HCT116 (cell line): ENCODE measurements around the gene RUBCN.

Experiments
- CTCF ChIP-seq, 3 experiments: fragments of 200-600 bp in 1 of 3; sonication (generic) in 1 of 3; IDR thresholded peaks in 2 of 3; conservative IDR thresholded peaks in 1 of 3; 2 replicates each; pipeline ENCODE4 v1.5.1; 2012 to 2017; ENCODE audit warnings: low read depth in 2 of 3, low read length in 2 of 3, antibody characterized with exemption in 1 of 3, borderline replicate concordance in 1 of 3, control low read depth in 1 of 3, mild to moderate bottlenecking in 1 of 3, mixed read lengths in 1 of 3, mixed run types in 1 of 3, moderate library complexity in 1 of 3; ENCODE audit not compliant: insufficient read depth in 1 of 3
- EGR1 ChIP-seq: IDR thresholded peaks from 2 replicates; pipeline ENCODE4 v1.6.1; 2012; ENCODE audit warnings: low read depth
- ELF1 ChIP-seq: IDR thresholded peaks from 2 replicates; pipeline ENCODE4 v1.6.1; 2012; ENCODE audit warnings: low read depth, borderline replicate concordance
- EZH2 ChIP-seq: fragments of 200-600 bp; sonication (generic); IDR thresholded peaks from 2 replicates; pipeline ENCODE4 v1.6.1; 2017; ENCODE audit warnings: antibody characterized with exemption, mixed run types
- JUND ChIP-seq: IDR thresholded peaks from 2 replicates; pipeline ENCODE4 v1.6.1; 2012
- POLR2A ChIP-seq: IDR thresholded peaks from 2 replicates; pipeline ENCODE4 v1.7.0; 2011; ENCODE audit warnings: borderline replicate concordance; ENCODE audit not compliant: insufficient read depth, insufficient read length; ENCODE audit errors: extremely low read depth
- RAD21 ChIP-seq: IDR thresholded peaks from 2 replicates; pipeline ENCODE4 v1.6.1; 2012; ENCODE audit warnings: low read depth, mild to moderate bottlenecking
- YY1 ChIP-seq: IDR thresholded peaks from 2 replicates; pipeline ENCODE4 v1.6.1; 2011; ENCODE audit warnings: low read length, low read depth, moderate library complexity, mild to moderate bottlenecking; ENCODE audit not compliant: insufficient replicate concordance; ENCODE audit errors: extremely low read depth
- ZBTB33 ChIP-seq: IDR thresholded peaks from 2 replicates; pipeline ENCODE4 v1.6.1; 2011; ENCODE audit warnings: mild to moderate bottlenecking, low read length, moderate library complexity; ENCODE audit not compliant: insufficient replicate concordance; ENCODE audit errors: extremely low read depth

GRCh38 chr3:197730200-197730599 is 6.5 kb downstream of the RUBCN start:
- TF ChIP-seq CTCF (IDR thresholded peaks at IDR 0.05 in 2 of 3, conservative IDR thresholded peaks at IDR 0.05 in 1 of 3; ENCODE audit: borderline replicate concordance in 1 of 3, insufficient read depth in 1 of 3, low read depth in 2 of 3, low read length in 2 of 3) (no peak), RAD21 (no peak), POLR2A (no peak), ZBTB33 (no peak), JUND (no peak), EZH2 (no peak), YY1 (no peak), EGR1 (no peak), ELF1 (no peak)
